AG10803 (cell line): ENCODE data around the gene ADAD2.
"Not testable (repeated sequence)": the region's sequence is repeated elsewhere in the genome, so short reads cannot be mapped to it uniquely, and the experiment has no call there.

ENCODE experiments used
- DNase-seq: peaks from one replicate; pipeline ENCODE4 v3.0.0; 2010; ENCODE audit warnings: low read depth
- H3K4me3 ChIP-seq: 2 replicates; pipeline ENCODE4 v1.5.1; 2011; ENCODE audit warnings: mild to moderate bottlenecking, low read length, control low read depth
- TF ChIP-seq, protein P1 (sequence below): conservative IDR thresholded peaks from 2 replicates; pipeline ENCODE4 v1.5.1; 2011; ENCODE audit warnings: mild to moderate bottlenecking, low read length, control low read depth, inconsistent platforms

Gene ADAD2

DNA sequence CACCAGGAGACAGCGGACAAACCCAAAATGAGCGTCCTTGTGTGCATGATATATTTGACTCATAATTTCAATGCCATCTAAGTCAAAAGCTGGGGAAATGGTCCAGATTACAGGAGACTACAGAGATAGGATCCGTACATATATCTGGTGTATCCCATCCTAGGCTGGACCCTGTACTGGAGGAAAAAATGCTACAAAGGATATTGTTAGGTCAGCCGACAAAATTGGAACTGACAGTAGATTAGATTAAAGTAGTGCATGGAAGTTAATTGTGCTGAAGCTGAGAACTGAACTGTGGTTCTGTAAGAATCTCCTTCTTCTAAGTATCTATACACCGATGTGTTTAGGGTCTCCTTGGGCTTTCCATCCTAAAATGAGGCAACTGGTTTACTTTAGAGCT, 24.6 kb downstream of the ADAD2 start:
- TF ChIP-seq, protein P1, sequence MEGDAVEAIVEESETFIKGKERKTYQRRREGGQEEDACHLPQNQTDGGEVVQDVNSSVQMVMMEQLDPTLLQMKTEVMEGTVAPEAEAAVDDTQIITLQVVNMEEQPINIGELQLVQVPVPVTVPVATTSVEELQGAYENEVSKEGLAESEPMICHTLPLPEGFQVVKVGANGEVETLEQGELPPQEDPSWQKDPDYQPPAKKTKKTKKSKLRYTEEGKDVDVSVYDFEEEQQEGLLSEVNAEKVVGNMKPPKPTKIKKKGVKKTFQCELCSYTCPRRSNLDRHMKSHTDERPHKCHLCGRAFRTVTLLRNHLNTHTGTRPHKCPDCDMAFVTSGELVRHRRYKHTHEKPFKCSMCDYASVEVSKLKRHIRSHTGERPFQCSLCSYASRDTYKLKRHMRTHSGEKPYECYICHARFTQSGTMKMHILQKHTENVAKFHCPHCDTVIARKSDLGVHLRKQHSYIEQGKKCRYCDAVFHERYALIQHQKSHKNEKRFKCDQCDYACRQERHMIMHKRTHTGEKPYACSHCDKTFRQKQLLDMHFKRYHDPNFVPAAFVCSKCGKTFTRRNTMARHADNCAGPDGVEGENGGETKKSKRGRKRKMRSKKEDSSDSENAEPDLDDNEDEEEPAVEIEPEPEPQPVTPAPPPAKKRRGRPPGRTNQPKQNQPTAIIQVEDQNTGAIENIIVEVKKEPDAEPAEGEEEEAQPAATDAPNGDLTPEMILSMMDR, result no peak
- H3K4me3 ChIP-seq, result no peak overlapping the region
- DNase-seq, result no peak

DNA sequence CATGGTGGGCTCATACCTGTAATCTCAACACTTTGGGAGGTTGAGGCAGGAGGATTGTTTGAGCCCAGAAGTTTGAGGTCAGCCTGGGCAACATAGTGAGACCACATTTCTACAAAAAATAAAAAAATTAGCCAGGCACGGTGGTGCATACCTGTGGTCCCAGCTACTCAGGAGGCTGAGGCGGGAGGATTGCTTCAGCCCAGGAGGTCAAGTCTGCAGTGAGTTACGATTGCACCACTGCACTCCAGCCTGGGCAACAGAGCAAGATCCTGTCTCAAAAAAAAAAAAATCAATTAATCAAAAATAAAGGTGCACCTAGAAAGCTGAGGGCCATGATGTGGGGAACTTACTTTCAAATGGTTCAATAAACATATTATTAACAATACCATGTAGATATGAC, 25.2 kb downstream of the ADAD2 start:
- H3K4me3 ChIP-seq, DNase-seq: not testable (repeated sequence)

DNA sequence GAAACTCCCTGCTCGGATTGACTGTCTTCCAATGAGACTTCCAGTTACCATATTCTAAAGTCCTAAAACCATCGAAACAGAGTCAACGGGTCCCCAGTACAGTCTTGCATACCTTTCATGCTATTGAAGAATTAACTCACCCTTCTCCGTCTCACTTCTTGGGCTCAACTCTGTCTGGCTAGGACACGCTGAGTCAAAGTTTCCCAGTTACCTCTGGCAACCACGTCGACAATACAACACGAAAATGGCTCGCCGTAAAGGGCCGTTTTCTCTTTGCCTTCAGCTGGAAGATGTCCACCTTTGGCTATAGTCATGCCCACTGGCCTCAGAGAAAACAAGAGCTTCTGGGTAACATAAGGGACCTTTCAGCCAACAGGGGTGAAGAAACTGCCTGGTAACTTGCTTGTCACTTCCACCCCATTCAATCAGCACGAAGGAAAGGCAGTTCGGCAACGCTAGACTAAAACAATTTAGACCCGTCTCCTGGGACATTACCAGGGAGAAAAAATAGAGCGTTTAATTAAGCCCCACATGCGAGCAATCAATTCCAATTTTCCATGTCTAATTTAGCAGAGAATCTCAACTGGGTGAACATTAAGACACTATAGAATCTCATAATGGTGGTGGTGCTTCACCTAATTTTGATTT, 27.3 kb downstream of the ADAD2 start:
- TF ChIP-seq, protein P1, result no peak
- H3K4me3 ChIP-seq, result no peak overlapping the region
- DNase-seq, result no peak

DNA sequence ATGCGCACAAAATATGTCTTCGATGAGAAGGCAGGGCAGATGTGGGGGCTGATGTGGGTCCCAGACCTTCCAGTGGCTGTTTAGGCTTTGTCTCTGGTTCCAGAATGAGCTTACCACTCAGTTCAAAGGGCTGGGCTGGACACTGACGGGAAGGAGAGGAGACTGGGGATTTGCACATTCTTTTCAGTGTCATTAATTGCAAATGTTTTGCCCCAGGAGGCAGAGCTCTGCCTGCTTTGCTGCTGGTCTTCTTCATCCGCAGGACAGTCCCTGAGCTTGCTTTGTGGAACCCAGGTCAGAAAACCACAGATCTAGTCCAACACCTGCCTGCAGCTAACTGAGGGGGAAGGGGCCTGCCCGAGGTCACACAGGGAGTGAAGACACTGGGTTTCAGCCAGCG, 28.0 kb downstream of the ADAD2 start:
- no peak for DNase-seq
- TF ChIP-seq, protein P1, result no peak
- H3K4me3 ChIP-seq, result no peak overlapping the region

DNA sequence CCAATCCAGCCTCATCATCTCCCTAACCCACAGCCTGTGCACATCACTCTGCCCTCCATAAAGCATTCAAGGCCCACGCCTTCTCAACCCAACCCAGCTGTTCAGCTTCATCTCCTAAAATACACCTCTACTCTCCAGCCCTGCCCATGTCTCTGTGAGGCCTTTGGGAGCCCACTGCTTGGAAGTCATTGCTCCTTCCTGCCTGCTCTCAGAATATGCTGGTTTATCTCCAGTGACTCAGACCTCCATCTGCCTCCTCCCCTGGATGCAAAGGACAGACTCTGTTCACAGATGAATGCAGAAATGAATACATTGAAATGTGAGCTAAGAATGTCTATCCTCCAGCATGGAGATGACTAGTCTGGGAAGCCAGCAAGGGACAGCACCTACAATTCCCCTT, 29.9 kb downstream of the ADAD2 start:
- peak; percentile 13 for DNase-seq
- no peak overlapping the region for H3K4me3 ChIP-seq

DNA sequence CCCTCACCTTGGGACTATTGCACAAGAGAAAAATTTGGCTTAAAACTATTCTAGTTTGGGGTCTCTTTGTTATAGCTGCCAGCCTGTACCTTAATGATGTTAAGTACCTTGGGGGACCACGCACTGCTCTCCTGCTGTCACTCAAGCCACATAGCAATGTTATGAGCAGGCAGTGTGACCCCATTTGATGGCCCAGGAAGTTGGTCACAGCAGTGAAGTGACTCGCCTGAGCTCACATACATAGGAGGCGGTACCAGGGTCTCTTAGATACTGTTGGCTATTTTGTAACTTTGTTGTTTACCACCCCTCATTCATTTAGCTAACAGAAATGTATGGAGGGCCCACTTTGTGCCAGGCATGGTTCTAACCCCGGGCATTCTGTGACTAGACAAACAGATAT, 32.5 kb downstream of the ADAD2 start:
- H3K4me3 ChIP-seq, result no peak overlapping the region
- TF ChIP-seq, protein P1, result no peak
- no peak for DNase-seq

More for the DNA sequence above, 29.9 kb downstream of the ADAD2 start:
- TF ChIP-seq, protein P1, result no peak

DNA sequence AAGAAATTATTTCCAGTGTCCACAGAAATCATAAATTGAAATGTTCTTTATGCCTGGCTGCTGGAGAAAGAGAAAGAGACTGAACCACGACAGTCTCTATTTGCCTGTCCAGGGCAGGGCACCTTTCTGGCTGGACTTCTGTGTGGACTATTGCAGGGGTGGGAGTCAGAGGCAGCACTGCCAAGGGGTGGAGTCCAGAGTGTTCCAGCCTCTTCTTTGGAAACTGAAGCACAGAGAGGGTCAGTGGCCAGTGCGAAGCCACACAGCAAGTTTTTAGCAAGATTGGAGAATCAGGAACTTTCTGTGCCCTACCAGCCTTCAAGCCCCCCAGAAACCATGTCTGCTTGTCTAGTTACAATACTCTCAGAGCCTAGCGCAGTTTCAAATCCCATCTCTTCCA, 33.6 kb downstream of the ADAD2 start:
- H3K4me3 ChIP-seq, result no peak overlapping the region
- no peak for DNase-seq
- TF ChIP-seq, protein P1, result no peak

DNA sequence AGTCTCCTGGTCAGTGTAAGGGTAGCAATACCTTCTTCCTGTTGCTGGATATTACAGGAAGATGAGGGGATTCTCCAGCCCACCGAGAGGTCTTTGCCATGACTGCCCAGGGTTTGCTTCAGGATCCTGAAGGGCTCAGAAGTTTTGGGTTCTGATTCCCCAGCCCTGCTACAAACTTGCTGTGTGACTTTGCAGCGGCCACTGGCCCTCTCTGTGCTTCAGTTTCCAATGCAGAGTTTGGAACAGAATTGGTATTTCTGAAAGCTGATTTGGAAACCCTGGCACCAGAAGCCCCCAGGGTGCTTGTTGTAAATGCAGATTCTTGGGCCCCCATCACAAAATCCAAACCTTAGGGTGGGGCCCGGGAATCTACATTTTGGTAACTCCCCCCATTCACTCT, 34.2 kb downstream of the ADAD2 start:
- no peak overlapping the region for H3K4me3 ChIP-seq
- TF ChIP-seq, protein P1, result no peak

More for the DNA sequence above, 34.2 kb downstream of the ADAD2 start:
- DNase-seq, result no peak
